ENCODE data around the gene EOLA1. TPM values are rescaled to one million over a fixed set of nuclear protein-coding genes. Genes with fewer than 3 reads are reported as not detected.
"Not testable (repeated sequence)": the region's sequence is repeated elsewhere in the genome, so short reads cannot be mapped to it uniquely, and the experiment has no call there.

The EOLA1 gene
- polyA plus RNA-seq, 1 donor = 21.4 TPM

DNA sequence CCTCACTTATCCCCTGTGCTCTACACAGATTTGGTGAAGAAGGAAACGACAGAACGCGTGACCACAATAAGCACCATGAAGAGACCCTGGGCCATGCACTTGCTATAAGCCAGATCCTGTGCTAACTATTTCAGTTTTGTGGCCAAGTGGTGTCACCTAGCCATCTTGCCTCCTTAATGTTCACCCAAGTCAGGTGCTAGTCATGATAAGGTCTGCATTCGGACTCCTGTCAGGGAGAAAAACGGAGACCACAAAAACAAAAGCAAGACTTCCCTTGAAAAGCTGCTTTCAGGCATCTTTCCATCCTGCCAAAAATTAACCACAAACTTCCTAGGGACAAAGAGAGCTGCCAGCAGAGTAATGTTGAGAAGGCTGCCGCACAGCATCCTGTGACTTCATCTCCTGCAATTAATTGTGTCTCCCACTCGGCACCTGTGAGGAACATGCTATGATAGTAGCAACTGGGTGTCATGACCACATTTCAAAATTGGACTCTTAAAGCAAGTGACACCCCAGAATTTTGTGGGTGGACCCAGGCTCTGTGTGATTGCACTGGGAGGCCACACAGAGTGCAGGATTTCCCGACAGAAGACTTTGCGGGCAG lies 26.9 kb upstream of the EOLA1 start:
- no peak for DNase-seq (ENCODE audit: low read depth)

- no peak for DNase-seq (ENCODE audit: low read depth)
Observed at GRCh38 chrX:149515954-149516602, 24.7 kb upstream of the EOLA1 start.

- DNase-seq (ENCODE audit: low read depth) = no peak
Observed at GRCh38 chrX:149516604-149517003, 24.2 kb upstream of the EOLA1 start.

DNA sequence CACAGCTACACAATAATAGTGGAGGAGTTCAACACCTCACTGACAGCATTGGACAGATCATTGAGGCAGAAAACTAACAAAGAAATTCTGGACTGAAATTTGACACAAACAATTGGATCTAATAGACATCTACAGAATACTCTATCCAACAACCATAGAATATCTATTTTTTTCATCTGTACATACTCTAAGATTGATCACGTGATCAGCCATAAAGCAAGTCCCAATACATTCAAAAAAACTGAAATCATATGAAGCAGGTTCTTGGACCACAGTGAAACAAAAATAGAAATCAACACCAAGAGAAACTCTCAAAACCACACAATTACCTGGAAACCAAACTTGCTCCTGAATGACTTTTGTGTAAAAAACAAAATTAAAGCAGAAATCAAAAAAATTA lies 23.5 kb upstream of the EOLA1 start:
- DNase-seq (ENCODE audit: low read depth) = no peak

DNA sequence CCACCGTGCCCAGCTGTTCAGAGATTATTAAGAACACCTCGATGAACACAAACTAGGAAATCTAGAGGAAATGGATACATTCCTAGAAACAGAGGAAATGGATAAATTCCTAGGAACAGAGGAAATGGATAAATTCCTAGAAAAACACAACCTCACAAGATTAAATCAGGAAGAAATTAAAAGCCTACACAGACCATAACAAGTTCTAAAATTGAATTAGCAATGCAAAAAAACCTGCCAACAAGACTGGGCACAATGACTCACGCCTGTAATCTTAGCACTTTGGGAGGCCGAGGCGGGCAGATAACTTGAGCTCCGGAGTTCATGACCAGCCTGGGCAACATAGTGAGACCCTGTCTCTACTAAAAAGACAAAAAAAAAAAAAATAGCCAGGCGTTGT lies 22.6 kb upstream of the EOLA1 start:
- no peak for DNase-seq (ENCODE audit: low read depth)

GRCh38 chrX:149520636-149521277 lies 20.1 kb upstream of the EOLA1 start:
- not testable (repeated sequence) for DNase-seq (ENCODE audit: low read depth)

GRCh38 chrX:149521438-149521837 lies 19.4 kb upstream of the EOLA1 start:
- DNase-seq (ENCODE audit: low read depth) = no peak

- no peak for DNase-seq (ENCODE audit: low read depth)
Observed at GRCh38 chrX:149522916-149523315, 17.9 kb upstream of the EOLA1 start.

DNA sequence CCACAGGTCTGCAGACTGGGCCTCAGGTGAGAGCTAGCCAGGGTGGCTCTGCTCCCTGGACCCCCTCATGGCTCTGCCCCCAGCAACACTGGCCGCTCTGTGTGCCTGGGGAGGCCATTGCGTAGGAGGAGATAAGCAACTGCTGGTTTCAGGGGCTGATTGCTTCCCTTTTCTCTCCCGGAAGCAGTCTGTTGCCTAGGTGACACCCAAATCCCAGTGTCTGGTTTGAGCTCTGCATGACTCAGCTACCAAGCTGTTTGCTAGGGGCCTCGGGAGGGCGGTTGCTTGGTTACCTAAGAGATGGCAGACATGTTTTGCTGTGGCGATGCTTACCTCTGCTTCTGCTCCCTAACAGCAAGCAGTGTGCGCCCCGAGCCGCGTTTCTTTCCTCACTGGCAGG lies 15.4 kb upstream of the EOLA1 start:
- not testable (repeated sequence) for DNase-seq (ENCODE audit: low read depth)

DNA sequence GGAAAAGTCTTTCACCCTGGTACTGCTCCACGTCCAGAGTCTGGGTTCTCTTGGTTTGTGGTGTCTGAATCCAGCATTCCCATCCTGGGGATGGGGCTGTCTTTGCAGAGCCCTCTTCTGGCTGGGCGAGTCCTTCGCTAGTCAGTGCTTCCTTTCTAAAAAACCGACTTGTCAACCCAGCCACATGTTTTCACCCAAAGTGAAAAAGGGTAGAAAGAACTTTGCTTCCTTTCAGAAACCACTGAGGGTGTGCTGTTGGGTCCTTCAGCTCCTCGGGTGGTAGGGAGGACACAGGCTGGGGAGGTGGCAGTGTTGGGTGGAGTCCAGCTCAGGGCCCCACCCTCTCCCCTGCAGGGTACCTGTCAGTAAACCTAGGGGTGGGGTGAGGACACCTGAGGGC lies 14.9 kb upstream of the EOLA1 start:
- not testable (repeated sequence) for DNase-seq (ENCODE audit: low read depth)

GRCh38 chrX:149526318-149527033 lies 14.3 kb upstream of the EOLA1 start:
- DNase-seq (ENCODE audit: low read depth) = not testable (repeated sequence)

GRCh38 chrX:149527705-149528104 lies 13.1 kb upstream of the EOLA1 start:
- no peak for DNase-seq (ENCODE audit: low read depth)

DNA sequence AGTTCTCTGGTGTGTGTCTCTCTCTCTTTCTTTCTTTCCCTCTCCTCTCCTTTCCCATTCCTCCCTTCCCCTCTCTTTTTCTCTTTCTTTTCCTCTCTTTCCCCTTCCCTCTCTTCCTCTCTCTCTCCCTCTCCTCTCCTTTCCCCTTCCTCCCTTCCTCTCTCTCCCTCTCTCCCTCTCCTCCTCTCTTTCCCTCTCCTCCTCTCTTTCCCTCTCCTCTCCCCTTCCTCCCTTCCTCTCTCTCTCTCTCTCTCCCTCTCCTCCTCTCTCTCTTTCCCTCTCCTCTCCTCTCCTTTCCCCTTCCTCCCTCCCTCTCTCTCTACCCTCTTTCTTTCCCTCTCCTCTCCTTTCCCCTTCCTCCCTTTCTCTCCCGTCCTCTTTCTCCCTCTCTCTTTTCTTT lies 12.4 kb upstream of the EOLA1 start:
- DNase-seq (ENCODE audit: low read depth) = no peak

DNA sequence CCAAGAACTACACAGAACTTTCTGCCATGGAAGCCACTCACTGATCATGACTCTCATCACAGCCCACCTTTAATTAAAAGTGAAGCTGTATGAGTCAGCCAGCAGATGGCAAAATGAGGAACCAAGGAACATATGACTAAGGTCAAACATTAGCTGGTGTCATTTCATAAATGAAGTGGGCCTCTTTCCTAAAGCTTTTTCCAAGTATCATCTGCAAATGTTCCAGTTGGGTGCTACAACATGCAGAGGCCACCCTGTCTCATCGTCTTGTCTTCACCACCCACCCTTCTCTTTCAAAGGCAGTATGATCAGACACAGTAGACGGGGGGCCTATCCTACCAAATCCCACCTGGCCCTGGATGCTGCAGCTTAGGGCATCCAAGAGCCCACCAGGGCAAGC lies 9.2 kb upstream of the EOLA1 start:
- DNase-seq (ENCODE audit: low read depth) = no peak

DNA sequence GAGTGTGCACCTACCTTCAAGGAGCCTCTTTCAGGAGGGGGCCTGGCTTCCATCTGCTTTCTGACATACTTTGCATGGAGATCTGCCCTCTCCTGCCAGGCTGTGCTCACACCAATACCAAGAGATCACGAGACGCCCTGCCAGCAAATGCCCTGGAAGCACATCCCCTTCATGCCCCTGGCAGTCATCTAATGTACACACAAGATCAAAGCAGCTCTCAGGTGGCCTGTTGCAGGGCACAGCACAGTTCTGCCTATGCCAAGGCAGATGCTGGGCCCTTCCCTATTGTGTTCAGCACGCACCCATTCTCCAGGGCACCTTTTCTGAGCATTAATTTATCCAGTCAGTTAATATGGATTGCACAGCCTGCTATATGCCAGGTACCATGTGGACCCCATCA lies 7.9 kb upstream of the EOLA1 start:
- not testable (repeated sequence) for DNase-seq (ENCODE audit: low read depth)

DNA sequence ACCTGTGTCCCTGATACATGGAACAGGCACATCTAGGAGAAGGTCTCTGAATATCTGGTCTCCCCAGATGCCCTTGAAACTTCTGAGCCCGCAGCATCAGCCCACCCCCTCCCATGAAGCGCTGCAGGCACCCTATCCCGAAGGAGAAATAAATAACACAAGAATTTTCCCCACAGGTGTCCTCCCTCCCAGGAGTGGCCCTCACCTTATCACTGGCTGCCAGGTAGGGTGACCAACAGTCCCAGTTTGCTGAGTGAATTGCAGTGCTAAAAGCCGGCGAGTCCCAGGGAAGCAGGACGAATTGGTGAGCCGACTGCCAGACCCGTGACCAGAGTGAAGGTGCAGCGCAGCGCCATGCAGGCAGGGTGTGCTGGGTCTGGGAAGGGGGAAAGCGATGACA lies 6.8 kb upstream of the EOLA1 start:
- DNase-seq (ENCODE audit: low read depth) = not testable (repeated sequence)

DNA sequence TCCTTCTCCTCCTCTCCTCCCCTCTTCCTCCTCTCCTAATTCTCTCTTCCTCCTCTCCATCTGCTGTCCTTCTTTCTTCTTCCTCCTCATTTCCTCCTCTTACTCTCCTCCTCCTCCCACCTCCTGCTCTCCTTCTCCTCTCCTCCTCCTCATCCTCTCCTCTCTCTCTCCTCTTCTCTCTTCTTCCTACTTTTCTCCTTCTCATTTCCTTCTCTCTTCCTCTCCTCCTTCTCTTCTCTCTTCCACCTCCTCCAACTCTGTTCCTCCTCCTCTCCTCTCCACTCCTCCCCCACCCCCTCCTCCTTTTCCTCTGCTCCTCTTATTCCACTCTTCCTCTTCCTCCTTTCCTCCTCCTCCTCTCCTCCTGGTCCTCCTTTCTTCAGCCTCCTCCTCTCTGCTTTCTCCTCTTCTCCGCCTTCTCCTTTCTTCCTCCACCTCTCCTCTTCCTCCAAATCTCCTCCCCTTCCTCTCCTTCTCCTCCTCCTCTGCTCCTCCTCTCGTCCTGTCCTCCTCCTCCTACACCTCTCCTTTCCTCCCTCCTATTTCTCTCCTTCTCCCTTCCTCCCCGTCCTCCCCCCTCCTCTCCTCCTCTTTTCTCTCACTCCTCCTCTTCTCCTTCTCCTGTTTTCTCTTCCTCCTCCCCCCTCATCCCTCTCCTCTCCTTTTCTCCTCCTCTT lies 5.7 kb upstream of the EOLA1 start:
- not testable (repeated sequence) for DNase-seq (ENCODE audit: low read depth)

- DNase-seq (ENCODE audit: low read depth) = not testable (repeated sequence)
Observed at GRCh38 chrX:149537474-149537873, 3.3 kb upstream of the EOLA1 start.

- DNase-seq (ENCODE audit: low read depth) = peak; percentile 82
Observed at GRCh38 chrX:149539283-149540130, 1.3 kb upstream of the EOLA1 start.

DNA sequence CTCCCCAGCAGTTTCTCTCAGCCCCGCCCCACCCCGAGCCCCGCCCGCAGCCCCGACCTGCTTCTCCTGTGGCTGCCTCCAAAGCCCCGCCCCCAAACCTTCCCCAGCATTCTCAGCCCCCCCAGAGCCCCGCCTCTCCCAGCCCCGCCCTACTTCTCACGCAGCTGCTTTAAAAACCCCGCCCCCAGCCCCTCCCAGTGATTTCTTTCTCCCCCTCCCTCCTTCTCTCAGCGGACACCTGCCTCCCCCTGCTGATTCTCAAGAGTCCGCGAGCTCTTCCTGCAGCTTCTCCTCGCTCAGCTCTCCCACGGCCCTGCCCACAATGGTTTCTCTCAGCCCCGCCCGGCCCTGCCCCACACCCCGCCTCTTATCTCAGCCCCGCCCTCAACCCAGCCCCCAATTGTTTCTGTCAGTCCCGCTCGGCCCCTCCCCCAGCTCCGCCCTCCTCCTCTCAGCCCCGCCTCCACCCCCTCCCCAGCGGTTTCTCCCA lies 636 bp upstream of the EOLA1 start:
- peak; percentile 25 for DNase-seq (ENCODE audit: low read depth)

DNA sequence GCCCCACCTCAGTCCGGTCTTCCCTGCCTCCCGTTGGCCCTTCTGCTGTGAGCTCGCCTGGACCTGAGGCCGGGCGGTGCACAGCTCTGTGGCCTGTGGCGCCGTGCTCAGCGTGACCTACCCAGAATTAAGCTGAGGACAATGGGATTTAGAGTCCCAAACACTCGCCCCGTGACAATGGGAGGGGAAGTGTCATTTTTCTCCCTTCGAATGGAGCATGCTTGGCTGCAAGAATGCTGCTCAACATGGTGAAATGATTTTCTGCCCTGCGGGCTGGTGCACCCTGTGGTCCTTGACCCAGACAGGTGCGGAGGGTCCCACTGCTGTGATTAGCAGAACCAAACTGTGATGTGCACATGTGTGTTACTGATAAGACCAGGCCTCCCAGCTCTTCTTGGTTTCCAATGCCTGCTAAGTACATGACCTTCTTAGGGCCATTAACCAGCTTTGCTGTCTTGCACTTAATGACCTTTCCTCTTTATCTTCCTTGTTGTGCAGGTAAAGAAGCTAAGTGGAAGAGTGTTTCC lies 772 bp downstream of the EOLA1 start:
- DNase-seq (ENCODE audit: low read depth) = no peak

Data from forelimb muscle (tissue), 1 donor.